Stimulated activated naive B cell treated with anti-CD40 and anti-IgM and Interleukin-4, amounts not matched to agents 10 μg/mL and 1 μg/mL and 100 μg/mL, for 72 hours (primary cell): ENCODE data around the gene ARNT2.

Source experiments
- ATAC-seq, 2 donors: fragments of 150-1000 bp; cut with Tn5 transposase; replicated peaks; 2 replicates each; pipeline ENCODE4 v1.10.0; 2021; ENCODE audit warnings: moderate library complexity in 1 of 2
- DNase-seq: peaks from one replicate; pipeline ENCODE4 v3.0.0; 2021
- H3K27ac Mint-ChIP-seq: one replicate; pipeline ENCODE4 v1.8.0; 2022; ENCODE audit warnings: mild to moderate bottlenecking, mixed read lengths
- H3K27me3 Mint-ChIP-seq, 2 donors: one replicate each; pipeline ENCODE4 v1.8.0; 2022; ENCODE audit warnings: mixed read lengths in 2 of 2
- H3K36me3 Mint-ChIP-seq, 2 donors: one replicate each; pipeline ENCODE4 v1.8.0; 2022; ENCODE audit warnings: mixed read lengths in 2 of 2, mild to moderate bottlenecking in 1 of 2
- H3K4me1 Mint-ChIP-seq, 2 donors: one replicate each; pipeline ENCODE4 v1.8.0; 2022; ENCODE audit warnings: mixed read lengths in 2 of 2, mild to moderate bottlenecking in 1 of 2
- H3K4me3 Mint-ChIP-seq, 2 donors: one replicate each; pipeline ENCODE4 v1.8.0; 2022; ENCODE audit warnings: mild to moderate bottlenecking in 2 of 2, mixed read lengths in 2 of 2, moderate library complexity in 1 of 2
- H3K9me3 Mint-ChIP-seq, 2 donors: one replicate each; pipeline ENCODE4 v1.8.0; 2022; ENCODE audit warnings: mixed read lengths in 2 of 2, mild to moderate bottlenecking in 1 of 2

ARNT2 gene

DNA sequence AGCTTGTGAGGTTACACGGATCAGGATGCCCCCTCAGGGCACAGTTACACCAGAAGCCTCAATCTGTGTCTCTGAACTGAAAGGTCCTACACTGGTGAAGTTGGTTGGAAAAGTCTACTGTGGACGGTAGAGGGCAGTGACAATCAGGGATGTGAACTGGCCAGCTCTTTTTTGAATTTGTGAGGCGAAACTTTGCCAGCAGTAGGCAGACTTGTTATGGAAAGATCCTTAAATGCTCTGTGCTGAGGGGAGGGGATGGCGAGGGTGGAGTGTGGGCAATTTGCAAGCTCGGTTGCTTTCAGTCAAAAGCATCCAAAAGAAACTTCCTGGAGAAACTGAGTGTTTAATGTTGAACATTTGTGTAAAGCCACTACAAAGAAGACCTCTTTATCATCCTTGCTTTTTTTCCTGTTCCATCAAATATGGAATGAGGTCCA is 163.6 kb downstream of the ARNT2 start:
- ATAC-seq (peak; percentile 78 to 83), DNase-seq (no peak)
- Mint-ChIP-seq H3K4me3 (no peak overlapping the region), H3K9me3 (no peaks in the 10 kb centered on the region), H3K36me3 (no peaks in the 10 kb centered on the region), H3K4me1 (no peaks in the 10 kb centered on the region), H3K27me3 (peaks cover 17 to 19% of the 10 kb centered on the region in 2 donors), H3K27ac (no peak overlapping the region)

DNA sequence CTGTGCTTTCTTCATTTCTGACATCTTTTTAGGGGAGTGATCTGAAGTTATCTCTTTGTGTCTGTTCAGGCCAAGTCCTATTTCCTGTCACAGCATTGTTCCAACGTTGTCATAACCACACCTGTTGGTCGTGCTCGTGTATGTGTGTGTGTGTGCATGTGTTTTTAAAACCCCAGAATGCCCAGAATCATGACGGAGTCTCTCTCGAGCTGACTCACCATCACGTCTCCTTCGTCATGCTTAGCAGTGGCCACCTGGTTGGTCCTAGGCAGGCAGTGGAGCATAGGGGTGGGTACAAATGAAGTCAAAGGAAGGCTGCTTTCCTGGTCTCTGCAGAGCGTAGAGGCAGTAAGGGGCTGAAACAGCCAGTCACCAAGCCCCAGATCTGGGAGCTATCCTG is 164.1 kb downstream of the ARNT2 start:
- DNase-seq (no peak), ATAC-seq (no peak)
- H3K36me3 Mint-ChIP-seq, result no peaks in the 10 kb centered on the region
- no peaks in the 10 kb centered on the region for H3K9me3 Mint-ChIP-seq
- peaks cover 14 to 19% of the 10 kb centered on the region in 2 donors for H3K27me3 Mint-ChIP-seq
- no peaks in the 10 kb centered on the region for H3K4me1 Mint-ChIP-seq
- H3K27ac Mint-ChIP-seq, result no peak overlapping the region
- no peak overlapping the region for H3K4me3 Mint-ChIP-seq

DNA sequence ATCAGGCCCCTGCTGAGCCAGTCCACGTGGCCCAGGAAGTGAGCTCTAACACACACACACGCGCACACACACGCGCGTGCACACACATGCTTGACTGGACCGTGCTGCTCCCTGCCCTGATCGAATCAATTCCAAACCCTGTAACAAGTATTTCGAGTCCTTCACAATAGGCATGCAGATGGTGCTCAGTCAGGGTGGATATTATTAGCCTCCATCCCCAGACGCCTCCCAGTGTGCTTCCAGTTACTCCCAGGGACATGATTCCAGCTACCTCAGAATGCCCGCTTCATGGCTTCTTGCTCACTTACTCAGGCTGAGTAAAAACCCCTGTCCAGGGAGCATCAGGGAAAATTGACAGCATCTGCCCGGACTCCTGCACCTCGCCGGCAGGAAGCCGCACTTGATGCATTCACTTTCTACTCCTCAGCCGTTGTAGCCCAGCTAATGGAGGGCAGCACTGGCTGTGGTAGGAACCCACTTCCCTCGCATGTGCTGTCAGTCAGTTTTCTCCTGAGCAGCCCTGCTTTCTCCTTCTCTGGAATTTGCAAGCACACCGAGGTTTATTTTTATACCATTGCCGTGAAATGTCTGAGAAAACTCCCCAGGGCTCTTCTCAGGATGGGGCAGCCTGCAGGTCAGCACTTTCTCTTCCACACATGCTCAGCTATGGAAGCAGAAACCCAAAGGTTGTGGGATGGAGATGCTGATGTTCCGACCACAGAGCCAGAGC is 164.9 kb downstream of the ARNT2 start:
- DNase-seq (no peak), ATAC-seq (no peak)
- H3K27me3 Mint-ChIP-seq, result peaks cover 10 to 19% of the 10 kb centered on the region in 2 donors

DNA sequence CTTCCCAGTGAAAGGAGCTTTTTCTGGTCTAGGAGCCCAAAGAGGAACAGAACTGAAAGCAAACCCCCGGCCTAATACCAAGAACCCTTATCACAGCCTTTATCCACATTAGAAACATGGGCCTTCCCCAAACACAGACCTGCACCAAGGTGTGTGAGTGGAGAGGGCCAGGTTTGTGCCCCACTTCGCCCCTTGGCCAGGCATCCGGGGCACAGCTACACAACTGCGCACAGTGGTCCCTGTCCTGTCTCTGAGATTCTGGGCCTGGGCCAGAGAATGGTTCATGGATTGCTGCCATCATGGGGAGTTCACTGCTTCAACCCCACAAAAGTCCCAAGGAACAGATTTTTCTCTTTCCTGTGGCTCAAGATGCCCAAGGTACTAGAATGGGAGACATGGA is 165.5 kb downstream of the ARNT2 start:
- no peak overlapping the region for H3K27ac Mint-ChIP-seq
- no peaks in the 10 kb centered on the region for H3K36me3 Mint-ChIP-seq
- H3K4me3 Mint-ChIP-seq, result no peak overlapping the region
- H3K9me3 Mint-ChIP-seq, result no peaks in the 10 kb centered on the region
- peaks cover 10 to 19% of the 10 kb centered on the region in 2 donors for H3K27me3 Mint-ChIP-seq
- ATAC-seq, result no peak
- DNase-seq, result no peak
- no peaks in the 10 kb centered on the region for H3K4me1 Mint-ChIP-seq

More for the DNA sequence above, 164.9 kb downstream of the ARNT2 start:
- no peaks in the 10 kb centered on the region for H3K36me3 Mint-ChIP-seq
- H3K9me3 Mint-ChIP-seq, result no peaks in the 10 kb centered on the region
- no peaks in the 10 kb centered on the region for H3K4me1 Mint-ChIP-seq
- H3K27ac Mint-ChIP-seq, result no peak overlapping the region
- no peak overlapping the region for H3K4me3 Mint-ChIP-seq

DNA sequence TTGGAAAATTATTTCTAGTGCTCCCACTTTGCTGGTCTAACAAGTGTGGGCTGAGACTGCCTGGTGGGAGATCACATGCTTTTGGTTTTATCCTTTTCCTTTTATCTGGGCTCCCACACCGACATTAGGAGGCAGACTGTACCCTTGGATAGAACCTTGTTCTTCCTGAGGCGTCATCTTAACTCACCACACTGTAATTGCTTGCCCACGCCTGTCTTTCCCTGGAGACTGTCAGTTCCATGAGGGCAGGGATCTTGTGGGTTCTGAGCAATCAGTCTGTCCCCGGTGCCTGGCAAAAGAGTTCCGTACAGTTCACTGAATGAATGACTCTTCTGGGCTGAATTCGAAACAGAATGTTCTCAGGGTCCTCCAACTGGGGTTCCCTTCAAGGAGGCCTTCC is 166.4 kb downstream of the ARNT2 start:
- Mint-ChIP-seq H3K36me3 (no peaks in the 10 kb centered on the region), H3K4me1 (no peaks in the 10 kb centered on the region), H3K27ac (no peak overlapping the region), H3K9me3 (no peaks in the 10 kb centered on the region), H3K4me3 (no peak overlapping the region), H3K27me3 (peaks cover 8 to 18% of the 10 kb centered on the region in 2 donors)
- no peak for DNase-seq
- no peak for ATAC-seq

DNA sequence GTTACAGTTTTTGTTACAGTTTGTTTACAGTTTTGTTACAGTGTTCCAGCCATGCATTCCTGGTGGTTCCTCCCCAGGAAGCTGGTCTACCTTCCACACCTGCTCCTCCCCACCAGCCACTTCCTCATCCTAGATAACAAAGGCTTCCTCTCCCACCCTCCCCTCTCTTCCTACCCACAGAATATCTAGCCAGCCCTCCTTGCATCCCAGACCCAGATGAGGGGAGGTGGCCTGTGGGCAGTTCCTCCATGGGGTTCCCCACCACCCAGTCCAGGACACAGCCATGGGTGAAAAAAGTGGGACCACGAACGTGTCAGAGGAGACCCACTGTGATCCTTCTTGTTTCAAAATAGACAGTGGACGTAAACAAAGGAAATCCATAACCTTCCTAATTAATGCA is 168.2 kb downstream of the ARNT2 start:
- Mint-ChIP-seq H3K36me3 (no peaks in the 10 kb centered on the region), H3K4me3 (no peak overlapping the region), H3K9me3 (no peaks in the 10 kb centered on the region), H3K27me3 (peaks cover 0 to 5% of the 10 kb centered on the region in 2 donors), H3K4me1 (no peaks in the 10 kb centered on the region), H3K27ac (no peak overlapping the region)
- no peak for DNase-seq
- no peak for ATAC-seq

DNA sequence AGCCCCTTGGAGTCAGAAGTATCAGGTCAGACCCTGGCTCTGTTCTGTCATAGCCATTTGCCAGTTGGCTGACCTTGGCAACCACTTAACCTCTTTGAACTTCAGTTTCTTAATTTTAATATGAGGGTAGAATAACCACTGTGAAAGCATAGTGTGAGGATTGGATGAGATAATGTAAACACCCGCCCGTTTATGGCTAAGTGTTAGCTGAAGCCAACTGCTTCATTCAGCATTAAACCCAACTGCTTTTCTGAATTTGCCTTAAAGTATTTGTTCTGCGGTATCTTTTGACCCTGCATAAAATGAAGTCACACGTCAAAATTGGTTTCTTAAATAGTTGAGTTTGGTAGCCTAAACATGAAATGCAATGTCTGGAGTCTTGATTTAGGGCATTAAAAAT is 169.4 kb downstream of the ARNT2 start:
- H3K4me3 Mint-ChIP-seq, result no peak overlapping the region

DNA sequence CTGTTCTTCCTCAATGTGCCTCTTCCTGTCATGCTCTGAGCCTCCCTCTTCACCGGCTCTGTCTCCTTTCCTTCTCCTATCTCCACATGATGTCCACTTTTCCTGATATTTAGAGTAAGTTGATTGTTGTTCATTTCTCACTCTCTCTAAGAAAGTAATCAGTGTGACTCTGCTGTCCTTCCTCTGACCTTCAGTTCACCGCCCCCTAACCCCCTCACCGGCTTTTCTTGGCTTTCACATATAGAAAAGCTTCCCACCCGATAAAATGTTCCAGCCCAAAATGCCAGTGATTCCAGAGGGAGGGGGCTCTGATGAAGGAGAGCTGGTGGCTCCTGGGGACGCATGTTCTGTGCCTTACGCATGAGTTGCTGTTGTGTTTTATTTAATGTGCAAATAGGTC is 170.4 kb downstream of the ARNT2 start:
- no peak for ATAC-seq
- no peak for DNase-seq
- H3K27ac Mint-ChIP-seq, result no peak overlapping the region
- no peaks in the 10 kb centered on the region for H3K4me1 Mint-ChIP-seq
- no peaks in the 10 kb centered on the region for H3K9me3 Mint-ChIP-seq
- H3K36me3 Mint-ChIP-seq, result no peaks in the 10 kb centered on the region
- H3K4me3 Mint-ChIP-seq, result no peak overlapping the region
- H3K27me3 Mint-ChIP-seq, result peaks cover 0 to 5% of the 10 kb centered on the region in 2 donors

More for the DNA sequence above, 169.4 kb downstream of the ARNT2 start:
- no peak overlapping the region for H3K27ac Mint-ChIP-seq
- peaks cover 0 to 5% of the 10 kb centered on the region in 2 donors for H3K27me3 Mint-ChIP-seq
- DNase-seq, result no peak
- no peak for ATAC-seq
- no peaks in the 10 kb centered on the region for H3K4me1 Mint-ChIP-seq
- H3K9me3 Mint-ChIP-seq, result no peaks in the 10 kb centered on the region
- H3K36me3 Mint-ChIP-seq, result no peaks in the 10 kb centered on the region

DNA sequence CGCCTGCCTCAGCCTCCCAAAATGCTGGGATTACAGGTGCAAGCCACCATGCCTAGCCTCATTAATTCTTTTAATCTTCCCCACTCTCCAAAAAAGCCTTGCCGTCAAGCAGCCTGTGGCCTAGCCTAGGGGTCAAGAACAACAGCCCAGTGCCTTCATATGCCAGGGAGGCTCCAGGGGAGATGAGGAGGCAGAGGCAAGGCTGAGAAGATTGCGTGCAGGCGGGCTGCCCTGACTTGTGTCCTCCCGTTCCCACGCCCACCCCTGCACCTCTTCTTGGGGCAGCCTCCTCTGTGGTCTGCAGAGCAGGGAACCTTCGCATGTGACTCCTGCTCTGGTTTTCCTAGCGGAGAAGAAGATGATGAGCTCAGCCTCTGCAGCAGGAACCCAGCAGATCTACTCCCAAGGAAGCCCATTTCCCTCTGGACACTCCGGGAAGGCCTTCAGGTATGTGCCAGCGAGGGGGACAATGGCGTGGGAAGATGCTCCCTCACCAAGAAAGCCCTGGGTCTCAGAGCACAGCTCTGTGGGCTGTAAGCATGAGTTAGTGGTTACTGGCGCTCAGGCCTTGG is 172.4 kb downstream of the ARNT2 start:
- Mint-ChIP-seq H3K36me3 (no peaks in the 10 kb centered on the region), H3K4me3 (no peak overlapping the region), H3K4me1 (peaks cover 3 to 8% of the 10 kb centered on the region in 2 donors), H3K27ac (no peak overlapping the region), H3K9me3 (no peaks in the 10 kb centered on the region), H3K27me3 (peaks cover 0 to 5% of the 10 kb centered on the region in 2 donors)
- ATAC-seq, result no peak
- DNase-seq, result no peak

DNA sequence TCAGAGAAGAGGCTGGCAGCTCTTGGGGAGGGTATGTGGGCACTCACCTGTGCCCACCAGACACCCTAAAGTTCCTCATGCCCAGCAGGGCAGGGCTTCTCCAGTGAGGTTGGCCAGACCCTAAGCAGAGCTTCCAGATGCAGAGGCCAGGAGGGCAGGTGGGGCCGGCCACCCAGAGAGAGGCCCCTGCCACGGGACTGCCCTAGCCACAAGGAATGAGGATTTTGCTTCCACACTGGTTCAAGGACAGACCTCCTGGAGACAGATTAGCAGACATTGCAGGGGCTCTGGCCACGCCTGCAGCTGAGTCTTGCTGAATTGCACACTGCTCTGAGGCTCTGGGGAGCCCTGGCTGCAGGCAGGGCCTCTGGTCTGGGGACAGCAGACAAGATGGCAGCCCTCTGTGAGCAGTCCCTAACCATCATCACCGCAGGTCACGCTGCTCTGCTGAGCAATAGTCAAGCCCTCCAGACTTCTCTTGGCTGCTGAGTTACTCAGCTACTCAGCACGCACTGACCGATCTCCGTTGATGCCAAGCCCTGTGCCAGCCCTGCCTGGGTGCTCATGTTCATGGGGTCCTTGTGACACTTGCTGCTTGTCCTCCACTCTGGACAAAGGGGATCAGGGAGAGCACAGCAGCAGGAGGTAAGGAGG is 173.5 kb downstream of the ARNT2 start:
- Mint-ChIP-seq H3K27ac (no peak overlapping the region), H3K27me3 (no peaks in the 10 kb centered on the region), H3K9me3 (no peaks in the 10 kb centered on the region), H3K4me3 (no peak overlapping the region), H3K4me1 (peaks cover 3 to 8% of the 10 kb centered on the region in 2 donors), H3K36me3 (no peaks in the 10 kb centered on the region)
- no peak for DNase-seq
- ATAC-seq, result no peak

DNA sequence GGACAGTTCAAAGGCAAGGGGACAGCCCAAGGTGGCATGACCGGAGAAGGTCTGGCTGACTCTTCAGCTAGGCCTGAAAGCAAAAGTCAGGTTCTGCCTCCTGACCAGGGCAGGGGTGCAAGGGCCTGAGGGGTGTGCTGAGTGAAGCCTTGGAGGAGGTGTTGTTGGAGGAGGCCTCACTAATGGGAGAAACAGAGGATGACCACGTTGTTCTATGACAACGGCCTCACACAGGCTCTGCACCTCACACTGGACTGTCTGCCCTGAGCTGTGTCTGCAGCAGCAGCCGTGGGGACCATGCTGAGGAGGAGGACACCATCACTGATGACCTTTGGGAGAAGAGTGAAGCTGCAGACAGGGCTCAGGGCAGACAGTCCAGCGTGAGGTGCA is 174.0 kb downstream of the ARNT2 start:
- Mint-ChIP-seq H3K27ac (no peak overlapping the region), H3K4me1 (peaks cover 3 to 8% of the 10 kb centered on the region in 2 donors), H3K27me3 (no peaks in the 10 kb centered on the region), H3K4me3 (no peak overlapping the region), H3K36me3 (no peaks in the 10 kb centered on the region), H3K9me3 (no peaks in the 10 kb centered on the region)
- DNase-seq (no peak), ATAC-seq (no peak)

DNA sequence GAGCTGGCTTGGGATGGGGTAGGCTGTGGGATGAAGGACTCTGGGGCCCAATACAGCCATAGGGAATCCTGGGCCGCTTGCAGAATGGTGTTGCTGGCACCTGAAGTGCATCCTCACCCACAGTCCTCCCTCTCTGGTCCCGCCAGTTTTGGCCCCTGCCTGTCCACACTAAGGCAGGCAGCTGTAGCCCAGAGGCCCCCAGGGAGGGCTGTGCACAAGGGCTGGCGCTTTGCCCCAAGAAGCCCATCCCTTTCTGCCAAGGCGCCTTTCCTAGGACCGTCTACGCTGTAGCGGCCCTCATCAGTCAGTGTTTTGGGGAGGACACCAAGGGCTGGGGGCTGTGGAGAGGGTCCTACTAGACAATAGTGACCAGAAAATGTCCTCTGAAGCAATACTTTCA is 174.7 kb downstream of the ARNT2 start:
- Mint-ChIP-seq H3K9me3 (no peaks in the 10 kb centered on the region), H3K4me1 (peaks cover 3 to 8% of the 10 kb centered on the region in 2 donors), H3K27me3 (peaks cover 0 to 2% of the 10 kb centered on the region in 2 donors), H3K4me3 (no peak overlapping the region), H3K27ac (no peak overlapping the region), H3K36me3 (no peaks in the 10 kb centered on the region)
- ATAC-seq, result no peak
- no peak for DNase-seq

DNA sequence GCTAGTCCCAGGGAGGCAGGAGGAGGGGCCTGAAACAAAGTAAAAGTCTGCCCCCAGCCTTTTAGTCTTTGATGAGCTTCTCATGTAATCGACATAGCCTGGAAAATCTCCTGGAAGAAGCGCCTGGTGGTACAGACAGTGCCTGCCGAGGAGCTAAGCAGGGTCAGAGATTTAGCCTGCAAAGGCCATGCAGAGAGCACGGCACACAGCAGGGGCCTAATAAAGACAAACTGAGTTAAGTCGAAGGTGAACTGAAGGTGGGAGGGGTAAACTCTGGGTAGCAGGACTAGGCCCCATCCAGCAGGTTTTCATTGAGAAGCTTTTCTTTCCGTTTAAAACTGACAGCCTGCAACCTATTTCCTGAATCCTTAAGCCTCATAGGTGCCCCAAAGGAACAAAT is 175.4 kb downstream of the ARNT2 start:
- H3K27me3 Mint-ChIP-seq, result peaks cover 0 to 7% of the 10 kb centered on the region in 2 donors
- H3K4me3 Mint-ChIP-seq, result no peak overlapping the region
- ATAC-seq, result no peak
- no peak overlapping the region for H3K27ac Mint-ChIP-seq
- no peak for DNase-seq
- no peaks in the 10 kb centered on the region for H3K9me3 Mint-ChIP-seq
- no peaks in the 10 kb centered on the region for H3K36me3 Mint-ChIP-seq
- H3K4me1 Mint-ChIP-seq, result peaks cover 3 to 8% of the 10 kb centered on the region in 2 donors

DNA sequence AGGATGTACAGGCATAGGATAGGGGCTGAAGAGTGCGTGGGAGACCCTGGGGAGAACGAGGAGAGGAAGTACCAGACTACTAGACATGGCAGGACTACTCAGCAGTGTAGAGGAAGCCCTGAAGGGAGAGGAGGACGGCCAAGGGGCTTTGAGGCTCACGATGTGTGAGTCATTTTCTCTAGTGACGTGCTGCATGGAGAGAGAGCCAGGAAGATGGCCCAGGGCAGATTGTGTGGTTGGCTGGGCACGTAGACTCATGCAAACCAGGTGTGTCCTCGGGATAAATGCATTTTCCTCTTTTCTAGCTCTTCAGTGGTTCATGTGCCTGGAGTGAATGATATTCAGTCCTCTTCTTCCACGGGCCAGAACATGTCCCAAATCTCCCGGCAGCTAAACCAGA is 175.9 kb downstream of the ARNT2 start:
- Mint-ChIP-seq H3K27me3 (peaks cover 0 to 7% of the 10 kb centered on the region in 2 donors), H3K4me3 (no peak overlapping the region), H3K9me3 (no peaks in the 10 kb centered on the region), H3K4me1 (peaks cover 3 to 8% of the 10 kb centered on the region in 2 donors), H3K27ac (no peak overlapping the region), H3K36me3 (no peaks in the 10 kb centered on the region)
- ATAC-seq, result peak; percentile 55 to 73
- no peak for DNase-seq
